Calu3 (cell line): ENCODE data around the gene WNT5A. TPM values are rescaled to one million over a fixed set of nuclear protein-coding genes. Genes with fewer than 3 reads are reported as not detected.
A peak's percentile ranks its signal among the peaks of the same experiment; 100 is the strongest.

Source experiments
- BruUV-seq: library from RNA; stranded (reverse); fragments of 400-500 nt; replicated peaks from 2 replicates; lab custom pipeline; 2021; lab: Mats Ljungman, UMichigan
- CTCF ChIA-PET: fragments of 300-600 bp; sonication (Branson Sonifier 250); formaldehyde crosslinking; loops from one replicate; lab custom pipeline; 2022; ENCODE audit warnings: antibody characterized with exemption; lab: Charles Lee
- DNase-seq: peaks from one replicate; pipeline ENCODE4 v3.0.0; 2022
- H3K27ac Mint-ChIP-seq: one replicate; pipeline ENCODE4 v1.8.0; 2022; ENCODE audit warnings: mixed read lengths; ENCODE audit not compliant: unreplicated experiment
- H3K27me3 Mint-ChIP-seq: one replicate; pipeline ENCODE4 v1.8.0; 2022; ENCODE audit warnings: mixed read lengths; ENCODE audit not compliant: unreplicated experiment
- H3K36me3 Mint-ChIP-seq: one replicate; pipeline ENCODE4 v1.8.0; 2022; ENCODE audit warnings: mild to moderate bottlenecking, moderate library complexity, mixed read lengths; ENCODE audit not compliant: insufficient read depth, unreplicated experiment
- H3K4me1 Mint-ChIP-seq: one replicate; pipeline ENCODE4 v1.8.0; 2022; ENCODE audit warnings: mild to moderate bottlenecking, low read depth, mixed read lengths; ENCODE audit not compliant: unreplicated experiment
- H3K4me3 Mint-ChIP-seq: one replicate; pipeline ENCODE4 v1.8.0; 2022; ENCODE audit warnings: mild to moderate bottlenecking, low read depth, moderate library complexity, mixed read lengths; ENCODE audit not compliant: unreplicated experiment
- H3K9me3 Mint-ChIP-seq: one replicate; pipeline ENCODE4 v1.8.0; 2022; ENCODE audit warnings: low read depth, mixed read lengths; ENCODE audit not compliant: unreplicated experiment
- CTCF ChIP-seq: fragments of 200-600 bp; IDR thresholded peaks from one replicate; pipeline ENCODE4 v1.8.0; 2022; ENCODE audit warnings: antibody characterized with exemption; ENCODE audit not compliant: unreplicated experiment
- intact Hi-C: fragments of 100-400 bp; cut with micrococcal nuclease; formaldehyde crosslinking; loops from one replicate; pipeline ENCODE4 v1.10.0; 2022; ENCODE audit not compliant: unreplicated experiment
- total RNA-seq: library from RNA; stranded (reverse); gene quantifications from 2 replicates; pipeline ENCODE4 v1.2.3, GENCODE V29; 2022

WNT5A gene
- total RNA-seq, 1 experiment from 2014 or later: 0.14 TPM

GRCh38 chr3:55518451-55518850 lies 31.3 kb upstream of the WNT5A start:
- DNase-seq: peak; percentile 17
- no peak for TF ChIP-seq CTCF

GRCh38 chr3:55516392-55517030 lies 29.4 kb upstream of the WNT5A start:
- Mint-ChIP-seq H3K27me3 (peaks cover 12% of the 10 kb centered on the region), H3K4me3 (no peak overlapping the region), H3K9me3 (peaks cover 3% of the 10 kb centered on the region), H3K27ac (no peak overlapping the region), H3K4me1 (no peaks in the 10 kb centered on the region), H3K36me3 (no peaks in the 10 kb centered on the region)
- TF ChIP-seq CTCF: no peak
- intact Hi-C loops: no loop called here
- DNase-seq: no peak
- CTCF ChIA-PET: interaction anchor here (0.6 kb wide), 1 partner anchor 686 kb away, joined by 8 read pairs; no protein-coding TSS in a partner anchor
- no TSS peak for BruUV-seq

More at GRCh38 chr3:55518451-55518850, 31.3 kb upstream of the WNT5A start:
- Mint-ChIP-seq H3K27me3 (peaks cover 3% of the 10 kb centered on the region), H3K9me3 (no peaks in the 10 kb centered on the region), H3K4me1 (no peaks in the 10 kb centered on the region), H3K36me3 (no peaks in the 10 kb centered on the region), H3K4me3 (no peak overlapping the region), H3K27ac (no peak overlapping the region)
- BruUV-seq: no TSS peak
- CTCF ChIA-PET: no interaction called here
- intact Hi-C loops: no loop called here

- H3K9me3 Mint-ChIP-seq: peaks cover 3% of the 10 kb centered on the region
- intact Hi-C loops: no loop called here
- H3K27me3 Mint-ChIP-seq: peaks cover 12% of the 10 kb centered on the region
- no peak for TF ChIP-seq CTCF
- CTCF ChIA-PET: interaction anchor here (0.6 kb wide), 1 partner anchor 685 kb away, joined by 8 read pairs; no protein-coding TSS in a partner anchor
- BruUV-seq: no TSS peak
- DNase-seq: no peak
- H3K36me3 Mint-ChIP-seq: no peaks in the 10 kb centered on the region
- no peak overlapping the region for H3K4me3 Mint-ChIP-seq
- no peaks in the 10 kb centered on the region for H3K4me1 Mint-ChIP-seq
- H3K27ac Mint-ChIP-seq: no peak overlapping the region
These were observed 28.6 kb upstream of the WNT5A start for GRCh38 chr3:55515550-55516246.

GRCh38 chr3:55514962-55515361 lies 27.9 kb upstream of the WNT5A start:
- Mint-ChIP-seq H3K4me3 (no peak overlapping the region), H3K36me3 (no peaks in the 10 kb centered on the region), H3K4me1 (no peaks in the 10 kb centered on the region), H3K27me3 (peaks cover 12% of the 10 kb centered on the region), H3K9me3 (peaks cover 3% of the 10 kb centered on the region), H3K27ac (no peak overlapping the region)
- no peak for TF ChIP-seq CTCF
- BruUV-seq: no TSS peak
- intact Hi-C loops: no loop called here
- CTCF ChIA-PET: interaction anchor here (0.6 kb wide), 1 partner anchor 9 kb away, joined by 5 read pairs; no protein-coding TSS in a partner anchor
- no peak for DNase-seq
